Activated naive CD4-positive, alpha-beta T cell treated with anti-CD3 and anti-CD28 coated beads for 36 hours (primary cell): ENCODE data around the gene MYO5B. TPM values are rescaled to one million over a fixed set of nuclear protein-coding genes. Genes with fewer than 3 reads are reported as not detected.

Experiments used
- CTCF ChIA-PET: fragments of 350-600 bp; sonication (Branson Sonifier 250); formaldehyde crosslinking; loops from one replicate; lab custom pipeline; 2021; ENCODE audit warnings: antibody characterized with exemption; lab: Charles Lee
- DNase-seq: peaks from one replicate; pipeline ENCODE4 v3.0.0-alpha.2; 2020
- H3K27ac Mint-ChIP-seq: one replicate; pipeline ENCODE4 v1.8.0; 2021; ENCODE audit warnings: mild to moderate bottlenecking, mixed read lengths
- H3K27me3 Mint-ChIP-seq: one replicate; pipeline ENCODE4 v1.8.0; 2021; ENCODE audit warnings: low read depth, mixed read lengths
- H3K36me3 Mint-ChIP-seq: one replicate; pipeline ENCODE4 v1.8.0; 2021; ENCODE audit warnings: low read depth, mixed read lengths
- H3K4me1 Mint-ChIP-seq: one replicate; pipeline ENCODE4 v1.8.0; 2021; ENCODE audit warnings: low read depth, mixed read lengths
- H3K4me3 Mint-ChIP-seq: one replicate; pipeline ENCODE4 v1.8.0; 2021; ENCODE audit warnings: mild to moderate bottlenecking, moderate library complexity, mixed read lengths
- H3K9me3 Mint-ChIP-seq: one replicate; pipeline ENCODE4 v1.8.0; 2021; ENCODE audit warnings: mixed read lengths
- intact Hi-C: fragments of 100-400 bp; cut with micrococcal nuclease; formaldehyde crosslinking; loops from one replicate; pipeline ENCODE4 v1.15.1; 2023
- total RNA-seq, 2 experiments: library from RNA; stranded (reverse); gene quantifications; one replicate each; pipeline ENCODE4 v1.2.3, GENCODE V29; 2021

MYO5B gene
- total RNA-seq, 2 experiments from 2014 or later: 0.02 to 0.12 TPM

DNA sequence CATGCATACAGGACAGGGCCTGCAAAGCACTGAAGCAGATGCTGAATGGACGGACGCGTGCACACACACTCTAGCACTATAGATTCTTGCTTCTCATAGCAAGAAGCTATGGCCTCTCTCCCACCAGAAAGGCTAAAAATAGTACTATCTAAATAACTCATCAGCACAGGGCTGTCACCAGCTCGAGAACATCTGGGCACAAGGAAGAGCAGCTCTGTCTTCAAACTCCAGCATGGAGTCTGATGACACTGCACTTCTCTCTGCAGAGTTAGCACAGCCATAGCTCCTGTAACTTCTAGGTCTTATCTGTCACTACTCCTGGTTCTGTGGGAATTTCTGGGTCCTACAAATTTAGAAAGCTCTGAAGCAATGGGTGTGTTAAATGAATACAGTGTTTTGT is 123.5 kb downstream of the MYO5B start:
- intact Hi-C loops: no loop called here
- no peak overlapping the region for H3K4me3 Mint-ChIP-seq
- no peak for DNase-seq
- no peaks in the 10 kb centered on the region for H3K9me3 Mint-ChIP-seq
- no peak overlapping the region for H3K27ac Mint-ChIP-seq
- H3K4me1 Mint-ChIP-seq: peaks cover 4% of the 10 kb centered on the region
- H3K36me3 Mint-ChIP-seq: no peaks in the 10 kb centered on the region
- CTCF ChIA-PET: no interaction called here
- peaks cover 3% of the 10 kb centered on the region for H3K27me3 Mint-ChIP-seq

DNA sequence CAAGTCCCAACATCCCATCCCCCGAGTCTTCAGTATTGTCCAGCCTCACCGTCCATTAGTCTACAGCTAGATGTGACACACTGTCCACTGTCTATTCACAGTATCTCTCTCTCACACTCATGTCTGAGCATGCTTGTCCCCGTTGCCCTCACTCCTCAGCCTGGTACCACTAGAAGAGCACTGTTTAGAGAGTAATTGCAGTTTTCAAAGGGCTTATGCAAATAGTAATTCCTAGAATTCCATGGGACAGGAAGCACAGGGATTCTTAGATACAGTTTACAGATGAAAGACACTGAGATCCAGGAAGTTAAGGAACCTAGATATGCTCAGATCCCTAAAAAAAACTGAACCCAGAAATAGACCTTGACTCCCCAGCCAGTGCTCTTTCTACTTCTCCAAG is 125.5 kb downstream of the MYO5B start:
- CTCF ChIA-PET: no interaction called here
- H3K9me3 Mint-ChIP-seq: no peaks in the 10 kb centered on the region
- H3K4me1 Mint-ChIP-seq: no peaks in the 10 kb centered on the region
- no peak overlapping the region for H3K4me3 Mint-ChIP-seq
- H3K27me3 Mint-ChIP-seq: peaks cover 10% of the 10 kb centered on the region
- intact Hi-C loops: no loop called here
- no peaks in the 10 kb centered on the region for H3K36me3 Mint-ChIP-seq
- DNase-seq: no peak
- no peak overlapping the region for H3K27ac Mint-ChIP-seq

DNA sequence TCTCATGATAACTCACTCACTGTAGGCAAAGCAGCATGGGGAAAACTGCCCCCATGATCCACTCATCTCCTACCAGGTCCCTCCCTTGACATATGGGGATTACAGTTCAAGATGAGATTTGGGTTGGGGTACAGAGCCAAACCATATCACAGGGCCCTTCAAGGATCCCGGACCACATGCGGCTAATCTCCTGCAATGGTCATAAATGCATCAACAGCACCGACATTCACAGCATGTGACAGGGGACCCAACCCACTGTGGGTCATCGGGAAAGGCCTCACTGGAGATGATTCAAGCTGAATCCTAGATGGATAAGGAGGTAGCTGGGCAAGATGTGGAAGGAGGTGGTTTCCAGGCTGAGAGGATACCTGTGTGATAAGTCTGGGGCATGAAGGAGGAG is 129.4 kb downstream of the MYO5B start:
- H3K27me3 Mint-ChIP-seq: peaks cover 14% of the 10 kb centered on the region
- no peaks in the 10 kb centered on the region for H3K9me3 Mint-ChIP-seq
- no peaks in the 10 kb centered on the region for H3K36me3 Mint-ChIP-seq
- intact Hi-C loops: no loop called here
- H3K4me1 Mint-ChIP-seq: no peaks in the 10 kb centered on the region
- no peak for DNase-seq
- no peak overlapping the region for H3K4me3 Mint-ChIP-seq
- no peak overlapping the region for H3K27ac Mint-ChIP-seq
- CTCF ChIA-PET: no interaction called here

DNA sequence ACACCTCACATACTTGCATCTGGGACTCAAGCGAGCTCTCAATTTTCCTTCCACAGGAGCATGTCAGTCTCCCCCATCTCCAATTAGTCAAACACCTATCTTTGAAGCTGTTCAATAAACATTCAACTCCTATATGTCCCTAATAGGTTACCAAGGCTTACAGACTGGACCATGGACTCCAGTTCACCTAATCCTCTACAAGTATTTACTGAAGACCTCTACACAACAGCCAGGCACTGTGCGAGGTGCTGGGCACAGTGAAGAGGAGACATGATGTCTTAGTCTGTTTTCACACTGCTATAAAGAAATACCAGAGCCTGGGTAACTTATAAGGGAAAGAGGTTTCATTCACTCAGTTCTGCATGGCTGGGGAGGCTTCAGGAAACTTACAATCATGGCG is 129.9 kb downstream of the MYO5B start:
- peaks cover 14% of the 10 kb centered on the region for H3K27me3 Mint-ChIP-seq
- H3K4me1 Mint-ChIP-seq: no peaks in the 10 kb centered on the region
- H3K9me3 Mint-ChIP-seq: no peaks in the 10 kb centered on the region
- no peak overlapping the region for H3K4me3 Mint-ChIP-seq
- DNase-seq: no peak
- CTCF ChIA-PET: no interaction called here
- H3K27ac Mint-ChIP-seq: no peak overlapping the region
- intact Hi-C loops: no loop called here
- H3K36me3 Mint-ChIP-seq: no peaks in the 10 kb centered on the region

DNA sequence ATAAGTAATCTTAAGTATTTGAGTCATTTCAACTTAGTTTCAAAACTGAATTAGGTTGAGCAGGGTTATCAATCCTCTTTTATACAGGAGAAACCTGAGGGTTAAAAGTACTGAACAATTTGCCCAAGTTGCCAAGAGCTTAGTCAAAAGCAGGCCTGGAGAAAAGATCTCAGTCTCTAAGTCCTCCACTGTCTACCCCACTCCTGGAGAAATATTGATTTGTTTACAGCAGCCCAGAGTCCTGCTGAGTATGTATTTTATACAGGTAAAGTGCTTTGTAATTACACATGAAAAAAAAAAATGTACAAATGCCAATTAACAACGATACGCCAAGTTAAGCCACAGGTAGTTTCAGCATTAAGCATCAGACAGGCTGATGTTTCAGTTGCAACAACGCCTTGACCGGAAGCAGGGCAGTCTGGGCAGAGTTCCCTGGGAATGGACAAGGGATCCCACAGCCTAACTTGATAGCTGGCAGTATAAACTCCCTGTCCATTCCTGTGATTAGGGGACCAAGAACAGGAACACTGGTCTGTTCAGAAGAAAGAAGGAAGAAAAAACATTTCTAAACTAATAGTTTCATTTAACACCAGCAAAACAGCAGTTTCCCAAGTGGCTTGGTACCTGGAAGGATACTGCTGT is 132.9 kb downstream of the MYO5B start:
- H3K9me3 Mint-ChIP-seq: no peaks in the 10 kb centered on the region
- CTCF ChIA-PET: no interaction called here
- intact Hi-C loops: no loop called here
- no peak overlapping the region for H3K4me3 Mint-ChIP-seq
- peaks cover 17% of the 10 kb centered on the region for H3K27me3 Mint-ChIP-seq
- no peak overlapping the region for H3K27ac Mint-ChIP-seq
- H3K4me1 Mint-ChIP-seq: no peaks in the 10 kb centered on the region
- DNase-seq: no peak
- H3K36me3 Mint-ChIP-seq: no peaks in the 10 kb centered on the region

DNA sequence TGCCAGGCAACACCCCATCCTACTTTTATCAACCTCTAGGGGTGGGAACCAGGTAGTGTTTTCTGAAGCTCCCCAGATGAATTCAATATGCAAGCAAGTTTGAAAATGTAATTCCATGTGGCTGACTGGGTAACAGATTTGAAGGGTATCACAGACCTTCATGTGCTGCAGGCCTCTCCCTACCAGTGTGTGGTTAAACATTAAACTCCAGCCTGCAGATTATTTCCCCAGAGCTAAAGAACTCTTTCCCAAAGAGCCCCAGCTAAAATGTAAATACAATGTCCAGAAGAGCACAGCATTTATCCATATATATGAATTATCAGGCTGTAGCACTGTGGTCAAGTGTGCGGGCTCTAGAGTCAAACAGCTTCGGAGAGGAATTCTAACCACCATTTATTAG is 134.1 kb downstream of the MYO5B start:
- CTCF ChIA-PET: interaction anchor here (1.3 kb wide), 1 partner anchor 142 kb away, joined by 5 read pairs; no protein-coding TSS in a partner anchor
- intact Hi-C loops: no loop called here
- no peak for DNase-seq
- no peak overlapping the region for H3K27ac Mint-ChIP-seq
- H3K36me3 Mint-ChIP-seq: no peaks in the 10 kb centered on the region
- H3K4me1 Mint-ChIP-seq: no peaks in the 10 kb centered on the region
- no peak overlapping the region for H3K4me3 Mint-ChIP-seq
- peaks cover 15% of the 10 kb centered on the region for H3K27me3 Mint-ChIP-seq
- H3K9me3 Mint-ChIP-seq: no peaks in the 10 kb centered on the region

DNA sequence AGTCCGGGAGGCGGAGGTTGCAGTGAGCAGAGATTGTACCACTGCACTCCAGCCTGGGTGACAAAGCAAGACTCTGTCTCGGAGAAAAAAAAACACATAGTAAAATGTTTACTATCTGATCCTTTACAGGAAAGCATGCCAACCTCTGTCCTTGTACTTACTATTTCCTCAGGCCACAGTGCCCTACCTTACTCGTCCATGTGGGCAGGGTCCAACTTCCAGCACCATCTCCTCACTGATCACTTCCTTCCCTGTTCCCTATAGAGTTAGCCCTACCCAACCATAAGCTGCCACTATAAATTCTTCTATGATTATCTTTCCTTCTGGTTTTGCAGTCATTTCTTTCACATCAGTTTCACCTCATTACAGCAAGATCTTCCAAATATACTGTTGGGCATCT is 136.2 kb downstream of the MYO5B start:
- no peak for DNase-seq
- intact Hi-C loops: no loop called here
- H3K4me3 Mint-ChIP-seq: no peak overlapping the region
- H3K9me3 Mint-ChIP-seq: no peaks in the 10 kb centered on the region
- H3K4me1 Mint-ChIP-seq: no peaks in the 10 kb centered on the region
- CTCF ChIA-PET: interaction anchor here (1.1 kb wide), 1 partner anchor 161 kb away, joined by 3 read pairs; no protein-coding TSS in a partner anchor
- H3K36me3 Mint-ChIP-seq: no peaks in the 10 kb centered on the region
- H3K27ac Mint-ChIP-seq: no peak overlapping the region
- H3K27me3 Mint-ChIP-seq: peaks cover 6% of the 10 kb centered on the region

DNA sequence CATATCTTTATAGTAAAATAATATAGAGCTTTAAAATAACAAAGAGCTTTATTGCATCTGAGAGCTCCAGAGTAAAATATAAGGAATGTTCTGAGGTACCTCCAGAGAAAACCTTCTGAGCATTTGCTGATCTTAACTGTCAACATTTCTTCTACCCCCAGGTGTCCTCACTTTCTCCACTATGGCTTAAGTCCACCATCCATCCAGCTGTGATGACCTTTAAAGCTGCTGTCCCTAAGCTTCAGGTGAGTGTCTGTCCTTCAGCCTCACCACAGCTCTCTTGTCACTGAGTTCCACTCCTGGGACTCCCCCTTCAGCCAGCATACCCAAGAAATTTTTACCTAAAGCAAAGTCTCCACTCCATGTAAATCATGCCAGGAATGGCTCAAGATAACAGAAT is 137.9 kb downstream of the MYO5B start:
- CTCF ChIA-PET: interaction anchor here (0.6 to 1.3 kb wide), 3 partner anchors 138 to 1279 kb away, joined by 3 to 4 read pairs (median 3); partner anchors contain the start of gene MYO5B
- no peaks in the 10 kb centered on the region for H3K4me1 Mint-ChIP-seq
- H3K9me3 Mint-ChIP-seq: no peaks in the 10 kb centered on the region
- intact Hi-C loops: no loop called here
- H3K27me3 Mint-ChIP-seq: peaks cover 4% of the 10 kb centered on the region
- no peak overlapping the region for H3K4me3 Mint-ChIP-seq
- H3K36me3 Mint-ChIP-seq: no peaks in the 10 kb centered on the region
- DNase-seq: no peak
- no peak overlapping the region for H3K27ac Mint-ChIP-seq

DNA sequence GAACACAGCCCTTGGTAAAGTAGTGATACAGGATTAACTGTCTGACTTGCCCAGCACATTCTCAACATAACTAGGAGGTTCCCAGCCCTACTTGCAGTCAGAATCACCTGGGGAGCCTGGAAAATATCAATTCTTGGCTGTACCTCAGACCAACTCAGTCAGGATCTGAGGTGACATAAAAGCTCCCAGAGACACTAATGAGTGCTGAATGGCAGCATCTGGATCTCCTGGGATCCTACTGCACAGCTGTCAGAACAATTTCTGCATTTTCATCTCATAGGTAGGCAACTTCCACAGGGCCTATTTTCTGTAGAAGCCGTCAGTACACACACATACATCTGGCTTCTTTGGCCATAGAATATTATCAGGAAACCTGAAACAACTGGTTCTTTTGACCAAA is 138.8 kb downstream of the MYO5B start:
- Mint-ChIP-seq H3K27me3 (peaks cover 4% of the 10 kb centered on the region), H3K27ac (no peak overlapping the region), H3K9me3 (no peaks in the 10 kb centered on the region), H3K4me1 (no peaks in the 10 kb centered on the region), H3K36me3 (no peaks in the 10 kb centered on the region), H3K4me3 (no peak overlapping the region)
- intact Hi-C loops: no loop called here
- DNase-seq: no peak
- CTCF ChIA-PET: interaction anchor here (0.6 to 1.3 kb wide), 2 partner anchors 139 to 301 kb away, joined by 3 to 4 read pairs; partner anchors contain the start of gene MYO5B

DNA sequence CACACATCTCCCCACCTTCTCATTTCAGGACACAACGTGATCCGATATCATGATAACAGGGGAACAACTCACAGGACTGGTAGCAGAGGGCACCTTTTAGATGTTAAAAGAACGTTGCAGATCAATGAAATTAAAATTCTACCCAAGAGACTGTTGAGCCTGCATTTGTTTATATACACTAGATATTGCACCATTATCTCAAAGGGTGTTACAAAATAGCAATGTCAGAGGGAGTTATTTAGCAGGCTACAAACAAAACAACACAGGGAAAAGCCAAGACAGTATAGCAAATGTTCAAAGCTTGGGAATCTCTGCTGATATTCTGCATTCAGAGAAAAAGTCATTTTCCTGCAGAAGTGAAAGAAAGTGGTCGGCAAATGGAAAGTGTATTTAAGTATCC is 139.5 kb downstream of the MYO5B start:
- Mint-ChIP-seq H3K27ac (no peak overlapping the region), H3K4me3 (no peak overlapping the region), H3K9me3 (no peaks in the 10 kb centered on the region), H3K27me3 (peaks cover 4% of the 10 kb centered on the region), H3K4me1 (no peaks in the 10 kb centered on the region), H3K36me3 (no peaks in the 10 kb centered on the region)
- intact Hi-C loops: no loop called here
- no peak for DNase-seq
- CTCF ChIA-PET: no interaction called here

DNA sequence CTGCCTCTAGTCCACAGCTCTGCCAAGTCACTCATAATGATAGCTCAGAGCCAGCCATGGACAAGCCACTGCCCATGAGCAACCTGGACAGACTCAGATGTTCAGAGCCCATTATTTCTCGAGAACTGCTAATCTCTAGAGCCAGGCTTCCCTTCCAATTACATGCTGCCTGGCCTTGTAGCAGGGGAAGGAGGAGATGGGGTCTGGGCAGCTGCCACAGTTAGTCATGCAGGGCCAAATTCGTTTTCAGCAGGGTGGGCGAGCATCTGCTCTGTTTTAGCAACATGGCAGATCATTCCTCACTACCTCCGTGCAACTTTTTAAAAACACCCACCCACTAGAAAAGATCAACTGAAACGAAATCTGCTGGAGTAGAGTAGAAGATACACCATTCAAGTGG is 141.8 kb downstream of the MYO5B start:
- no peaks in the 10 kb centered on the region for H3K27me3 Mint-ChIP-seq
- H3K4me1 Mint-ChIP-seq: no peaks in the 10 kb centered on the region
- DNase-seq: no peak
- H3K4me3 Mint-ChIP-seq: no peak overlapping the region
- H3K36me3 Mint-ChIP-seq: no peaks in the 10 kb centered on the region
- intact Hi-C loops: no loop called here
- H3K27ac Mint-ChIP-seq: no peak overlapping the region
- CTCF ChIA-PET: no interaction called here
- H3K9me3 Mint-ChIP-seq: no peaks in the 10 kb centered on the region

DNA sequence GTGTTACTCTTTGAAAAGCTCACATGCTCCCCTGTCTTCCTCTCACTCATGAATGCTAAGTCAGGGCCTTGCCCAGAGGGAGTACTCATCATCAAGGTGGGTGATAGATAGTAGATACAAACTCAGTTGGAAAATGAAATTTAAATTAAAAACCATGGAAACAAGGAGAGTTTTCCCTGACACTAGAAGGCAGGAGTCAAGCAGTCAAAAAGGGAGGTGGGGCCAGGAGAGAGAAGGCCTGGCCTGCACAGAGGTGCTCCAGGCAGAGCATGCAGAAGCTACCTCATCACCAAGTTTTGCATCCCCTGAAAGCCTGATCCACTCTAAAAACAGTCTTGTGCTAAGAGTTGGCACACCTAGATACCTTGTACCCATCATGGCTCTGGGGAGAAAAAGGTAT is 143.7 kb downstream of the MYO5B start:
- no peak overlapping the region for H3K4me3 Mint-ChIP-seq
- H3K27ac Mint-ChIP-seq: no peak overlapping the region
- no peaks in the 10 kb centered on the region for H3K27me3 Mint-ChIP-seq
- CTCF ChIA-PET: no interaction called here
- no peaks in the 10 kb centered on the region for H3K36me3 Mint-ChIP-seq
- DNase-seq: no peak
- no peaks in the 10 kb centered on the region for H3K9me3 Mint-ChIP-seq
- no peaks in the 10 kb centered on the region for H3K4me1 Mint-ChIP-seq
- intact Hi-C loops: no loop called here

DNA sequence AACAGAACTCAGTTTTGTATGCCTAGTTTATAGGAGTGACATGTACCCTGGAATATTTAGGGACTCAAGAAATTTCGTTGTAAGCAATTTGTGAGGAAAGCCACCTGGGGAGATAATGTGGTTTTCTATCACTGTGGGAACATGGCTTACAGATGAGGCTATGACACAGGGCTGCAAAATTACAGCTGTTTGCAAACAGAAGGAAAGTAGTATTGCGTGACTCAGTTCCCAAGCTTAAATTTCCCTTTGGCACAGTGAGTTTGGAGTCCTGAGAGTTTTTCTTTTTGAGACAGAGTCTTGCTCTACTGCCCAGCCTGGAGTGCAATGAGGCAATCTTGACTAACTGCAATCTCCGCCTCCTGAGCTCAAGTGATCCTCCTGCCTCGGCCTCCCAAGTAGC is 149.8 kb downstream of the MYO5B start:
- DNase-seq: no peak
- no peak overlapping the region for H3K4me3 Mint-ChIP-seq
- H3K36me3 Mint-ChIP-seq: no peaks in the 10 kb centered on the region
- H3K27ac Mint-ChIP-seq: no peak overlapping the region
- peaks cover 12% of the 10 kb centered on the region for H3K27me3 Mint-ChIP-seq
- CTCF ChIA-PET: interaction anchor here (0.6 kb wide), 1 partner anchor 312 kb away, joined by 3 read pairs; no protein-coding TSS in a partner anchor
- no peaks in the 10 kb centered on the region for H3K4me1 Mint-ChIP-seq
- no peaks in the 10 kb centered on the region for H3K9me3 Mint-ChIP-seq
- intact Hi-C loops: no loop called here
